Erythroblast (primary cell): ENCODE results near the gene PLEKHN1.

Experiments used
- GATA1 ChIP-seq: IDR thresholded peaks from 2 replicates; pipeline ENCODE4 v1.6.1; 2011; ENCODE audit warnings: low read depth, mild to moderate bottlenecking, control low read depth, low read length, moderate library complexity
- POLR2A ChIP-seq: IDR thresholded peaks from 2 replicates; pipeline ENCODE4 v1.6.1; 2011; ENCODE audit warnings: mild to moderate bottlenecking, low read length

GRCh38 chr1:980602-981395 lies 14.5 kb downstream of the PLEKHN1 start:
- TF ChIP-seq POLR2A (no peak), GATA1 (no peak)
